ENCODE results near the gene ARFGEF2. TPM values are rescaled to one million over a fixed set of nuclear protein-coding genes. Genes with fewer than 3 reads are reported as not detected.

The ARFGEF2 gene
- total RNA-seq, 4 donors from 2014 or later: 25.6 to 41.0 (median 33.5) TPM

DNA sequence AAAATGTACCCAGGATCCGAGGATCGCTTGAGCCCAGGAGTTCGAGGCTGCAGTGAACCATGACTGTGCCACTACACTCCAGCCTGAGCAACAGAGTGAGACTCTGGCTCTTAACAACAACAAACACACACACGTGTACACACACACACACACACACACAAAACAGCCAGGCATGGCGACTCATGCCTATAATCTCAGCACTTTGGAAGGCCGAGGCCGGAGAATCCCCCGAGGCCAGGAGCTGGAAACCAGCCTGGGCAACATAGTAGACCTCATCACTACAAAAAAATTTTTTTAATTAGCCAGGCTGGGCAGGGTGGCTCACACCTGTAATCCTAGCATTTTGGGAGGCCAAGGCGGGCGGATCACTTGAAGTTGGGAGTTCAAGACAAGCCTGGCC lies 23.3 kb upstream of the ARFGEF2 start:
- H3K27ac ChIP-seq: peak overlapping the region; percentile 75 to 85 (median 82)
- intact Hi-C loops (cut with DNase I; ENCODE audit: low total_unique reads) (no loop called here), in situ Hi-C loops (cut with MboI; ENCODE audit: low sequenced_read_pairs in 4 of 4) (no loop called here)
- H3K4me3 ChIP-seq: no peak overlapping the region
- peaks cover 4 to 6% of the 10 kb centered on the region in 2 donors for H3K4me1 ChIP-seq
- H3K9me3 ChIP-seq: no peaks in the 10 kb centered on the region
- H3K36me3 ChIP-seq: no peaks in the 10 kb centered on the region
- TF ChIP-seq CTCF (IDR thresholded peaks at IDR 0.05 in 4 of 5, conservative IDR thresholded peaks at IDR 0.05 in 1 of 5): no peak
- no peak for TF ChIP-seq POLR2A (IDR thresholded peaks at IDR 0.05)
- DNase-seq: no peak
- H3K27me3 ChIP-seq: no peaks in the 10 kb centered on the region
- no peak for ATAC-seq

GRCh38 chr20:48898896-48899530 lies 22.5 kb upstream of the ARFGEF2 start:
- TF ChIP-seq CTCF (IDR thresholded peaks at IDR 0.05 in 4 of 5, conservative IDR thresholded peaks at IDR 0.05 in 1 of 5): no peak
- in situ Hi-C loops (cut with MboI; ENCODE audit: low sequenced_read_pairs in 4 of 4): no loop called here
- Histone ChIP-seq H3K9me3 (no peaks in the 10 kb centered on the region), H3K36me3 (no peaks in the 10 kb centered on the region), H3K4me1 (peaks cover 3 to 4% of the 10 kb centered on the region in 2 donors), H3K27ac (no peak overlapping the region), H3K27me3 (no peaks in the 10 kb centered on the region), H3K4me3 (no peak overlapping the region)
- intact Hi-C loops (cut with DNase I; ENCODE audit: low total_unique reads): no loop called here
- DNase-seq: no peak
- no peak for ATAC-seq

GRCh38 chr20:48899881-48900280 lies 21.6 kb upstream of the ARFGEF2 start:
- in situ Hi-C loops (cut with MboI; ENCODE audit: low sequenced_read_pairs in 4 of 4): loop anchor here in 2 of 4 donors (5.0 kb wide), 1 partner anchor 243 kb away; no protein-coding TSS in a partner anchor
- intact Hi-C loops (cut with DNase I; ENCODE audit: low total_unique reads): no loop called here
- Histone ChIP-seq H3K9me3 (no peaks in the 10 kb centered on the region), H3K27me3 (no peaks in the 10 kb centered on the region), H3K4me1 (peaks cover 3 to 4% of the 10 kb centered on the region in 2 donors), H3K27ac (no peak overlapping the region), H3K36me3 (no peaks in the 10 kb centered on the region), H3K4me3 (no peak overlapping the region)
- DNase-seq: no peak
- TF ChIP-seq POLR2A (IDR thresholded peaks at IDR 0.05) (no peak), CTCF (IDR thresholded peaks at IDR 0.05 in 4 of 5, conservative IDR thresholded peaks at IDR 0.05 in 1 of 5) (no peak)
- ATAC-seq: no peak

GRCh38 chr20:48901326-48901725 lies 20.2 kb upstream of the ARFGEF2 start:
- TF ChIP-seq CTCF (IDR thresholded peaks at IDR 0.05 in 4 of 5, conservative IDR thresholded peaks at IDR 0.05 in 1 of 5): no peak
- TF ChIP-seq POLR2A (IDR thresholded peaks at IDR 0.05): no peak
- Histone ChIP-seq H3K27ac (no peak overlapping the region), H3K36me3 (no peaks in the 10 kb centered on the region), H3K4me3 (no peak overlapping the region), H3K27me3 (no peaks in the 10 kb centered on the region), H3K4me1 (peaks cover 3 to 4% of the 10 kb centered on the region in 2 donors), H3K9me3 (no peaks in the 10 kb centered on the region)
- intact Hi-C loops (cut with DNase I; ENCODE audit: low total_unique reads): no loop called here
- in situ Hi-C loops (cut with MboI; ENCODE audit: low sequenced_read_pairs in 4 of 4): loop anchor here in 2 of 4 donors (5.0 kb wide), 1 partner anchor 244 kb away; no protein-coding TSS in a partner anchor
- no peak for DNase-seq
- ATAC-seq: no peak

Measured in gastrocnemius medialis (tissue), 4 donors.